Activated naive CD8-positive, alpha-beta T cell treated with anti-CD3 and anti-CD28 coated beads, Interleukin-2, amount 10 ng/mL, durations not matched to agents 7 days and 5 days (primary cell): Measurements from ENCODE around the gene UBN2. TPM values are rescaled to one million over a fixed set of nuclear protein-coding genes. Genes with fewer than 3 reads are reported as not detected.
"Not testable (repeated sequence)": the region's sequence is repeated elsewhere in the genome, so short reads cannot be mapped to it uniquely, and the experiment has no call there.

Experiments used
- ATAC-seq: fragments of 150-1000 bp; cut with Tn5 transposase; one replicate; pipeline ENCODE4 v1.10.0; 2021; ENCODE audit warnings: low read depth, moderate library complexity
- POLR2A ChIA-PET: fragments of 350-600 bp; sonication (Branson Sonifier 250); formaldehyde crosslinking; loops from one replicate; lab custom pipeline; 2021; ENCODE audit warnings: antibody characterized with exemption; lab: Charles Lee
- DNase-seq: peaks from one replicate; pipeline ENCODE4 v3.0.0; 2021
- H3K27ac Mint-ChIP-seq: one replicate; pipeline ENCODE4 v1.8.0; 2022; ENCODE audit warnings: mild to moderate bottlenecking, mixed read lengths
- H3K27me3 Mint-ChIP-seq: one replicate; pipeline ENCODE4 v1.8.0; 2022; ENCODE audit warnings: mild to moderate bottlenecking, moderate library complexity, mixed read lengths
- H3K36me3 Mint-ChIP-seq: one replicate; pipeline ENCODE4 v1.8.0; 2021; ENCODE audit warnings: mild to moderate bottlenecking, mixed read lengths
- H3K4me1 Mint-ChIP-seq: one replicate; pipeline ENCODE4 v1.8.0; 2021; ENCODE audit warnings: mixed read lengths
- H3K4me3 Mint-ChIP-seq: one replicate; pipeline ENCODE4 v1.8.0; 2022; ENCODE audit warnings: mild to moderate bottlenecking, moderate library complexity, mixed read lengths
- H3K9me3 Mint-ChIP-seq: one replicate; pipeline ENCODE4 v1.8.0; 2021; ENCODE audit warnings: mixed read lengths
- total RNA-seq, 2 experiments: library from RNA; stranded (reverse); gene quantifications; one replicate each; pipeline ENCODE4 v1.2.3, GENCODE V29; 2021

UBN2 gene
- total RNA-seq, 2 experiments from 2014 or later: 15.4 to 19.4 TPM

- Mint-ChIP-seq H3K27ac (no peak overlapping the region), H3K36me3 (peaks cover 5% of the 10 kb centered on the region), H3K4me1 (peaks cover 7% of the 10 kb centered on the region), H3K27me3 (no peaks in the 10 kb centered on the region), H3K9me3 (peaks cover 9% of the 10 kb centered on the region), H3K4me3 (no peak overlapping the region)
- DNase-seq (no peak), ATAC-seq (no peak)
- POLR2A ChIA-PET: no interaction called here
Observed at GRCh38 chr7:139332697-139333359, 101.8 kb downstream of the UBN2 start.

- not testable (repeated sequence) for H3K4me1 Mint-ChIP-seq, H3K27ac Mint-ChIP-seq, H3K27me3 Mint-ChIP-seq, ATAC-seq, H3K36me3 Mint-ChIP-seq, DNase-seq, H3K9me3 Mint-ChIP-seq, H3K4me3 Mint-ChIP-seq
- POLR2A ChIA-PET: interaction anchor here (0.6 kb wide), 1 partner anchor 27 kb away, joined by 4 read pairs; no protein-coding TSS in a partner anchor
Observed at GRCh38 chr7:139333443-139333842, 102.4 kb downstream of the UBN2 start.

- H3K27me3 Mint-ChIP-seq: no peaks in the 10 kb centered on the region
- H3K4me1 Mint-ChIP-seq: peaks cover 12% of the 10 kb centered on the region
- H3K36me3 Mint-ChIP-seq: peaks cover 7% of the 10 kb centered on the region
- ATAC-seq: no peak
- H3K9me3 Mint-ChIP-seq: peaks cover 14% of the 10 kb centered on the region
- H3K27ac Mint-ChIP-seq: no peak overlapping the region
- POLR2A ChIA-PET: no interaction called here
- no peak for DNase-seq
- H3K4me3 Mint-ChIP-seq: no peak overlapping the region
Observed at GRCh38 chr7:139334399-139335150, 103.5 kb downstream of the UBN2 start.

GRCh38 chr7:139339025-139339424 lies 108.0 kb downstream of the UBN2 start:
- POLR2A ChIA-PET: interaction anchor here (1.2 to 3.1 kb wide), 3 partner anchors 17 to 220 kb away, joined by 4 to 33 read pairs (median 9); partner anchors contain the start of gene LUC7L2
- Mint-ChIP-seq H3K4me1 (peaks cover 21% of the 10 kb centered on the region), H3K36me3 (peaks cover 5% of the 10 kb centered on the region), H3K4me3 (peak overlapping the region; percentile 90), H3K9me3 (peaks cover 7% of the 10 kb centered on the region), H3K27me3 (peaks cover 2% of the 10 kb centered on the region), H3K27ac (peak overlapping the region; percentile 88)
- DNase-seq (no peak), ATAC-seq (no peak)

- DNase-seq (no peak), ATAC-seq (no peak)
- Mint-ChIP-seq H3K27ac (peak overlapping the region; percentile 99), H3K9me3 (peaks cover 7% of the 10 kb centered on the region), H3K4me1 (peaks cover 21% of the 10 kb centered on the region), H3K36me3 (peaks cover 5% of the 10 kb centered on the region), H3K27me3 (peaks cover 2% of the 10 kb centered on the region), H3K4me3 (peak overlapping the region; percentile 90)
- POLR2A ChIA-PET: interaction anchor here (0.8 to 3.1 kb wide), 6 partner anchors 16 to 245 kb away, joined by 3 to 33 read pairs (median 5); partner anchors contain the start of gene LUC7L2
Observed at GRCh38 chr7:139339698-139340036, 108.6 kb downstream of the UBN2 start.

- Mint-ChIP-seq H3K4me3 (peak overlapping the region; percentile 90), H3K36me3 (peaks cover 6% of the 10 kb centered on the region), H3K9me3 (peaks cover 7% of the 10 kb centered on the region), H3K4me1 (peaks cover 21% of the 10 kb centered on the region), H3K27ac (peak overlapping the region; percentile 99), H3K27me3 (peaks cover 2% of the 10 kb centered on the region)
- ATAC-seq: peak; percentile 75
- DNase-seq: peak; percentile 97
- POLR2A ChIA-PET: interaction anchor here (0.8 to 3.1 kb wide), 7 partner anchors 17 to 245 kb away, joined by 3 to 33 read pairs (median 4); partner anchors contain the start of gene LUC7L2
Observed at GRCh38 chr7:139340037-139340807, 109.2 kb downstream of the UBN2 start.

- POLR2A ChIA-PET: interaction anchor here (0.9 to 3.1 kb wide), 3 partner anchors 19 to 236 kb away, joined by 3 to 33 read pairs (median 9); partner anchors contain the start of gene LUC7L2
- Mint-ChIP-seq H3K27ac (peak overlapping the region; percentile 99), H3K27me3 (peaks cover 2% of the 10 kb centered on the region)
Observed at GRCh38 chr7:139340808-139341057, 109.7 kb downstream of the UBN2 start.

GRCh38 chr7:139341058-139341775 lies 110.2 kb downstream of the UBN2 start, which contains the start of gene FMC1:
Gene FMC1 (plus strand): TSS chr7:139341337. CDS start chr7:139341385, 48 bp downstream.
- peaks cover 2% of the 10 kb centered on the region for H3K27me3 Mint-ChIP-seq
- H3K36me3 Mint-ChIP-seq: peaks cover 9% of the 10 kb centered on the region
- peak within 1 kb of the TSS; percentile 90 for H3K4me3 Mint-ChIP-seq
- POLR2A ChIA-PET: interaction anchor here (1.0 to 3.1 kb wide), 3 partner anchors 18 to 237 kb away, joined by 5 to 33 read pairs (median 9); partner anchors contain the start of gene LUC7L2
- H3K4me1 Mint-ChIP-seq: peaks cover 21% of the 10 kb centered on the region
- H3K27ac Mint-ChIP-seq: peak within 1 kb of the TSS; percentile 99
- DNase-seq: peak; percentile 83
- peaks cover 7% of the 10 kb centered on the region for H3K9me3 Mint-ChIP-seq
- ATAC-seq: peak; percentile 66

More at GRCh38 chr7:139340808-139341057, 109.7 kb downstream of the UBN2 start:
- ATAC-seq (no peak), DNase-seq (no peak)
- peaks cover 21% of the 10 kb centered on the region for H3K4me1 Mint-ChIP-seq
- H3K9me3 Mint-ChIP-seq: peaks cover 7% of the 10 kb centered on the region
- H3K36me3 Mint-ChIP-seq: peaks cover 9% of the 10 kb centered on the region
- peak overlapping the region; percentile 90 for H3K4me3 Mint-ChIP-seq

GRCh38 chr7:139341776-139342226 lies 110.8 kb downstream of the UBN2 start:
- POLR2A ChIA-PET: interaction anchor here (0.7 to 1.8 kb wide), 2 partner anchors 18 to 59 kb away, joined by 3 to 5 read pairs; partner anchors contain the start of gene LUC7L2
- ATAC-seq (no peak), DNase-seq (no peak)
- Mint-ChIP-seq H3K27ac (peak overlapping the region; percentile 99), H3K9me3 (peaks cover 7% of the 10 kb centered on the region), H3K4me1 (peaks cover 21% of the 10 kb centered on the region), H3K4me3 (peak overlapping the region; percentile 90), H3K36me3 (peaks cover 11% of the 10 kb centered on the region), H3K27me3 (peaks cover 2% of the 10 kb centered on the region)

GRCh38 chr7:139345042-139345441 lies 114.0 kb downstream of the UBN2 start:
- peaks cover 2% of the 10 kb centered on the region for H3K9me3 Mint-ChIP-seq
- POLR2A ChIA-PET: interaction anchor here (1.1 kb wide), 1 partner anchor 15 kb away, joined by 3 read pairs; the partner anchor contains the start of gene LUC7L2
- H3K4me1 Mint-ChIP-seq: peaks cover 16% of the 10 kb centered on the region
- H3K27me3 Mint-ChIP-seq: peaks cover 2% of the 10 kb centered on the region
- H3K36me3 Mint-ChIP-seq: peaks cover 19% of the 10 kb centered on the region
- no peak overlapping the region for H3K27ac Mint-ChIP-seq
- no peak for ATAC-seq
- DNase-seq: no peak
- H3K4me3 Mint-ChIP-seq: no peak overlapping the region

- no peaks in the 10 kb centered on the region for H3K27me3 Mint-ChIP-seq
- POLR2A ChIA-PET: interaction anchor here (0.6 to 1.1 kb wide), 2 partner anchors 9 to 247 kb away, joined by 3 to 4 read pairs; partner anchors contain the start of gene LUC7L2
Observed at GRCh38 chr7:139351027-139351426, 120.0 kb downstream of the UBN2 start.

GRCh38 chr7:139354729-139355128 lies 123.7 kb downstream of the UBN2 start:
- H3K27ac Mint-ChIP-seq: no peak overlapping the region
- H3K9me3 Mint-ChIP-seq: no peaks in the 10 kb centered on the region
- POLR2A ChIA-PET: interaction anchor here (0.7 kb wide), 1 partner anchor 12 kb away, joined by 5 read pairs; no protein-coding TSS in a partner anchor
- ATAC-seq (no peak), DNase-seq (no peak)
- no peak overlapping the region for H3K4me3 Mint-ChIP-seq
- H3K4me1 Mint-ChIP-seq: peaks cover 3% of the 10 kb centered on the region
- peaks cover 21% of the 10 kb centered on the region for H3K36me3 Mint-ChIP-seq
- H3K27me3 Mint-ChIP-seq: no peaks in the 10 kb centered on the region

More at GRCh38 chr7:139351027-139351426, 120.0 kb downstream of the UBN2 start:
- Mint-ChIP-seq H3K4me3 (no peak overlapping the region), H3K36me3 (peaks cover 31% of the 10 kb centered on the region), H3K4me1 (peaks cover 3% of the 10 kb centered on the region), H3K9me3 (no peaks in the 10 kb centered on the region), H3K27ac (no peak overlapping the region)
- DNase-seq (no peak), ATAC-seq (no peak)
